Lung (tissue), 12 donors: ENCODE data around the gene ATP6V1F. TPM values are rescaled to one million over a fixed set of nuclear protein-coding genes. Genes with fewer than 3 reads are reported as not detected.
A peak's percentile ranks its signal among the peaks of the same experiment; 100 is the strongest.

Experiments used
- ATAC-seq: fragments of 200-7000 bp; cut with Tn5 transposase; one replicate; pipeline ENCODE4 v1.9.1; 2020; ENCODE audit warnings: moderate number of reproducible peaks; ENCODE audit not compliant: insufficient read depth, low FRiP score
- DNase-seq, 3 donors: peaks; one replicate each; pipeline ENCODE4 v3.0.0-alpha.2; 2013 to 2017
- H3K27ac ChIP-seq, 2 donors: one replicate each; pipeline ENCODE4 v1.5.1; 2013; ENCODE audit warnings: mild to moderate bottlenecking in 2 of 2, moderate library complexity in 2 of 2, control low read depth in 1 of 2, inconsistent platforms in 1 of 2, low read depth in 1 of 2, low read length in 1 of 2
- H3K27me3 ChIP-seq, 3 donors: one replicate each; pipeline ENCODE4 v1.5.1; 2013; ENCODE audit warnings: low read length in 2 of 3; ENCODE audit not compliant: control insufficient read depth in 3 of 3, insufficient read depth in 3 of 3
- H3K36me3 ChIP-seq, 4 donors: one replicate each; pipeline ENCODE4 v1.5.1; 2013; ENCODE audit warnings: low read length in 4 of 4, mild to moderate bottlenecking in 1 of 4, moderate library complexity in 1 of 4; ENCODE audit not compliant: control insufficient read depth in 4 of 4, insufficient read depth in 4 of 4
- H3K4me1 ChIP-seq, 5 donors: one replicate each; pipeline ENCODE4 v1.5.1; 2013; ENCODE audit warnings: low read length in 5 of 5, mild to moderate bottlenecking in 2 of 5, moderate library complexity in 1 of 5; ENCODE audit not compliant: control insufficient read depth in 5 of 5, insufficient read depth in 5 of 5
- H3K4me3 ChIP-seq: one replicate; pipeline ENCODE4 v1.5.1; 2013; ENCODE audit warnings: mild to moderate bottlenecking, control low read depth, moderate library complexity
- H3K9ac ChIP-seq, 2 donors: one replicate each; pipeline ENCODE4 v1.5.1; 2013; ENCODE audit warnings: low read length in 2 of 2, control low read depth in 1 of 2; ENCODE audit not compliant: insufficient read depth in 1 of 2
- H3K9me3 ChIP-seq, 4 donors: one replicate each; pipeline ENCODE4 v1.5.1; 2013; ENCODE audit warnings: low read length in 3 of 4, mild to moderate bottlenecking in 1 of 4, moderate library complexity in 1 of 4; ENCODE audit not compliant: control insufficient read depth in 4 of 4, insufficient read depth in 3 of 4
- WGBS, 2 donors: extraction: QIAGEN DNeasy Blood & Tissue Kit; methylation state at CpG; one replicate each; pipeline ENCODE4 v1.1.7; 2013; 5-methylcytosine and 5-hydroxymethylcytosine counted together
- polyA plus RNA-seq, 2 donors: library from polyadenylated mRNA; stranded (reverse); fragments of 200-250 nt; gene quantifications; one replicate each; pipeline ENCODE4 v1.2.1, GENCODE V29; 2013
- total RNA-seq, 2 donors: library from RNA; depleted of rRNA in 1 of 2; stranded (reverse); fragments of >200 nt in 1 of 2; gene quantifications; one replicate each; pipeline ENCODE4 v1.2.1, GENCODE V29; 2014 to 2021
- TF ChIP-seq, protein P1 (sequence below): IDR thresholded peaks from 2 replicates; pipeline ENCODE4 v1.5.1; 2012; ENCODE audit warnings: mild to moderate bottlenecking; ENCODE audit errors: control extremely low read depth, extremely low read depth
- donor health status: control.
- donor health status: control.
- donor health status: Bipolar disorder and iron deficiency.
- donor health status: healthy.
- donor health status: DM: yes; HTN: yes; CAD: no.

The ATP6V1F gene
- total and polyA plus RNA-seq, 4 donors = 43.9 to 383 (median 225) TPM

DNA sequence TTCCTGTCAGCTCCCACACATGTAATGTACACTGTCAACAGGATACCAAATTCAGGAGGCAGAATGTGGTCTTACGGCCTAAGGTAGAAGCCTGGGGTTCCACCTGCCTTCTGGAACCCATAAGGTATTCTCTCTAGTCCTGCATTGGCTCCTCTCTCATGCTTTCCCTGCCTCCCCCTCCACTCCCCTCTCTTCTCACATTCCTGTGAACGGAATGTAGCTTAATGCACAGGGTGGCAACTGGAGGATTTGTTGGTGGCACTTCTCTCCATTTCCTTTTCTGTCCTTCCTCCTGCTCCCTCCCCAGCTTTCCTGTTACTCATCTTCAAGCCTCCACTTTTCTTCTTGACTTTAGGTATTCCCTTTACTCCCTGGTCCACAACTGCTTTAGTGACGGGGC, 44.0 kb upstream of the ATP6V1F start:
- ATAC-seq (no peak), DNase-seq (no peak)
- Histone ChIP-seq H3K27ac (no peak overlapping the region), H3K27me3 (no peaks in the 10 kb centered on the region), H3K4me1 (no peaks in the 10 kb centered on the region), H3K9me3 (peaks cover 0 to 2% (median 0%) of the 10 kb centered on the region in 4 donors), H3K4me3 (no peak overlapping the region), H3K36me3 (no peaks in the 10 kb centered on the region), H3K9ac (no peak overlapping the region)
- WGBS, 2 donors = 73 to 86% methylated on average over 3 of the region's 3 CpGs
- TF ChIP-seq, protein P1, sequence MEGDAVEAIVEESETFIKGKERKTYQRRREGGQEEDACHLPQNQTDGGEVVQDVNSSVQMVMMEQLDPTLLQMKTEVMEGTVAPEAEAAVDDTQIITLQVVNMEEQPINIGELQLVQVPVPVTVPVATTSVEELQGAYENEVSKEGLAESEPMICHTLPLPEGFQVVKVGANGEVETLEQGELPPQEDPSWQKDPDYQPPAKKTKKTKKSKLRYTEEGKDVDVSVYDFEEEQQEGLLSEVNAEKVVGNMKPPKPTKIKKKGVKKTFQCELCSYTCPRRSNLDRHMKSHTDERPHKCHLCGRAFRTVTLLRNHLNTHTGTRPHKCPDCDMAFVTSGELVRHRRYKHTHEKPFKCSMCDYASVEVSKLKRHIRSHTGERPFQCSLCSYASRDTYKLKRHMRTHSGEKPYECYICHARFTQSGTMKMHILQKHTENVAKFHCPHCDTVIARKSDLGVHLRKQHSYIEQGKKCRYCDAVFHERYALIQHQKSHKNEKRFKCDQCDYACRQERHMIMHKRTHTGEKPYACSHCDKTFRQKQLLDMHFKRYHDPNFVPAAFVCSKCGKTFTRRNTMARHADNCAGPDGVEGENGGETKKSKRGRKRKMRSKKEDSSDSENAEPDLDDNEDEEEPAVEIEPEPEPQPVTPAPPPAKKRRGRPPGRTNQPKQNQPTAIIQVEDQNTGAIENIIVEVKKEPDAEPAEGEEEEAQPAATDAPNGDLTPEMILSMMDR = no peak

DNA sequence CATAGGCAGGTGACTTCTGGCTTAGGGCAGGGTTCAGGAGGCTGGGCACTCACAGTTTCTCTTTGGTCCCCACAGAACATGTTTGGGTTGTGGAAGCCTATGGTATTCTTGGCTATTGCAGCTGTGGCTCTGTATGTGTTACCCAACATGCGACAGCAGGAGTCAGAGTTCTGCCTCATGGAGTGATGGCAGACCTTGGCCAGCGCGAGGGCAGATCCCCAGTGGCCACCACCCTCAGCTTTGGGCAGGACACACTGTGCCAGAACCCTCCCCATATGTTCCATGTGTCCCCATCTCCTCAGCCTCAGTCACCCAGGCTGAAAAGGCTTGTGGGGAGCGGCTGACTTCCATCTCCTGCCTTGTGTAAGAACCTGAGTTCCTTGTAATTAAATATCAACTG, 40.9 kb upstream of the ATP6V1F start:
- no peaks in the 10 kb centered on the region for H3K36me3 ChIP-seq
- no peaks in the 10 kb centered on the region for H3K9me3 ChIP-seq
- no peaks in the 10 kb centered on the region for H3K4me1 ChIP-seq
- DNase-seq (no peak), ATAC-seq (no peak)
- no peak overlapping the region for H3K9ac ChIP-seq
- no peak overlapping the region for H3K27ac ChIP-seq
- no peaks in the 10 kb centered on the region for H3K27me3 ChIP-seq
- WGBS, 2 donors = 90 to 93% methylated on average over 4 of the region's 4 CpGs
- no peak overlapping the region for H3K4me3 ChIP-seq
- TF ChIP-seq, protein P1 = no peak

DNA sequence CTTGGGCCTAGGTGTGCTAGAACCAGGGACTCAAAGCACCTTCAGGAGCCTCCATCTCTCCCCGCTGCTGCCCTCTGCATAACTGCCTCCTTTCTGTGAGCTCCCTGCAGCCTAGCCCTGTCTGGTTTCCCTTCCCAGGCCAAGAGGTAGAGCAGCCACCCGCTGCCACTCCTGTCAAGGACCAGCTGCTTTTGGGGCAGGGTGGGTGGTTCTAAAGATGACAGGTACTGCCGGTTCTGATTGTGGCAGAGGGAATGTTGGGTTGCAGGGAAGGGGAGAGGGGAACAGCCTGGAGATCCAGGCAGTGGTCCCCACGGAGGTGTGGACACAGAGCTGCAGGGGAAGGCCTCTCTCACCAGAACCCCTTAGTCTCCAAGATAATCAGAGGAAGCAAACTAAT, 36.1 kb upstream of the ATP6V1F start:
- peaks cover 0 to 13% (median 7%) of the 10 kb centered on the region in 5 donors for H3K4me1 ChIP-seq
- H3K9me3 ChIP-seq = no peaks in the 10 kb centered on the region
- no peaks in the 10 kb centered on the region for H3K36me3 ChIP-seq
- H3K27ac ChIP-seq = peak overlapping the region in 1 of 2 donors; percentile 93
- H3K4me3 ChIP-seq = no peak overlapping the region
- ATAC-seq (no peak), DNase-seq (no peak)
- H3K9ac ChIP-seq = no peak overlapping the region
- 84 to 91% methylated on average over 4 of the region's 4 CpGs for WGBS, 2 donors
- TF ChIP-seq, protein P1 = no peak
- H3K27me3 ChIP-seq = peaks cover 0 to 5% (median 0%) of the 10 kb centered on the region in 3 donors

DNA sequence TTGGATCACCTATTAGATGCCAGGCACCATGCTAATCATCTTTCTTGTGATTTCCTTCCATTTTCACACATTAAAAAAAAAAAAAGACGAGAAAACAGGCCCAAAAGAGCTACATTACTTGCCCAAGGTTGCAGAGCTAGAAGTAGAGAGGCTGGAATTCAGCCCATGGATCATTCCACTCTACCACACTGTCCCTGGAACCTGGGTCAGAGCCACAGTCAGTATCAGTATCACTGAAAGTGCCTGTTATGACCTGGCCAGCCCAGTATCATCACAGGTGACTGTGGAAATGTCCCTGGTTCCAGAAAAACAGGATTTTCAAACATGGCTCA, 35.8 kb upstream of the ATP6V1F start:
- no peaks in the 10 kb centered on the region for H3K9me3 ChIP-seq
- WGBS, 2 donors = 76 to 88% methylated on average over 1 of the region's 1 CpG
- peaks cover 0 to 5% (median 0%) of the 10 kb centered on the region in 3 donors for H3K27me3 ChIP-seq
- no peaks in the 10 kb centered on the region for H3K36me3 ChIP-seq
- no peak overlapping the region for H3K4me3 ChIP-seq
- TF ChIP-seq, protein P1 = no peak
- peak overlapping the region in 1 of 2 donors; percentile 93 for H3K27ac ChIP-seq
- H3K9ac ChIP-seq = no peak overlapping the region
- DNase-seq = no peak
- no peak for ATAC-seq
- H3K4me1 ChIP-seq = peaks cover 0 to 16% (median 11%) of the 10 kb centered on the region in 5 donors
